GM18951 (cell line): Measurements from ENCODE around the gene NBEA.

Source experiments
- POLR2A ChIP-seq: IDR thresholded peaks from 4 replicates; pipeline ENCODE4 v1.6.1; 2011; ENCODE audit warnings: mild to moderate bottlenecking; ENCODE audit not compliant: insufficient read length, insufficient read depth; ENCODE audit errors: extremely low read depth
- in situ Hi-C: fragments of 300-500 bp; cut with MboI; formaldehyde crosslinking; loops from one replicate; pipeline ENCODE4 v1.12.0; 2022; ENCODE audit warnings: low sequenced_read_pairs, mixed read lengths, inconsistent platforms; ENCODE audit not compliant: unreplicated experiment

NBEA gene

GRCh38 chr13:35347679-35348205 is 405.7 kb downstream of the NBEA start:
- no peak for TF ChIP-seq POLR2A
- in situ Hi-C loops, result no loop called here

GRCh38 chr13:35349052-35349451 is 407.0 kb downstream of the NBEA start:
- TF ChIP-seq POLR2A, result no peak
- in situ Hi-C loops, result no loop called here

- in situ Hi-C loops, result no loop called here
- TF ChIP-seq POLR2A, result no peak
Measured at GRCh38 chr13:35349673-35350278, 407.7 kb downstream of the NBEA start.

- in situ Hi-C loops, result no loop called here
- no peak for TF ChIP-seq POLR2A
Measured at GRCh38 chr13:35354285-35354684, 412.2 kb downstream of the NBEA start.

DNA sequence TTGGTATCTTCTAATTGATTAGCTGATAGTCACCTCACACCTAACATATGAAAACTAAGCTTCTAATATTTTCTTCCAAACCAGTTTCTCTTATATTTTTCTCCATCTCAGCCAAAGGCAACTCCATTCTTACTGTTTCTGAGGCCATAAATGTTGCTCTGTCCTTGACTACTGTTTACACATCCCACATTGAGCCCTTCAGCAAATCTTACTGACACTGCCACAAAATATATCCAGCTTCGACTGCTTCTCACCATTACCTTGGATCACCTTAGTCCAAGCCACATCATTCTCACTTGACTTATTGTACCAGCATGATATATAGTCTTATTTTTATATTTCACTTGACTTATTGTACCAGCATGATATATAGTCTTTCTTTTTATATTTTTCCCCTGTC is 412.8 kb downstream of the NBEA start:
- no peak for TF ChIP-seq POLR2A
- in situ Hi-C loops, result no loop called here

GRCh38 chr13:35356572-35356971 is 414.5 kb downstream of the NBEA start:
- in situ Hi-C loops, result no loop called here
- no peak for TF ChIP-seq POLR2A

- in situ Hi-C loops, result no loop called here
- no peak for TF ChIP-seq POLR2A
Measured at GRCh38 chr13:35365883-35366282, 423.8 kb downstream of the NBEA start.

GRCh38 chr13:35367586-35367985 is 425.5 kb downstream of the NBEA start:
- in situ Hi-C loops, result no loop called here
- no peak for TF ChIP-seq POLR2A

- in situ Hi-C loops, result no loop called here
- no peak for TF ChIP-seq POLR2A
Measured at GRCh38 chr13:35378939-35379338, 436.9 kb downstream of the NBEA start.

GRCh38 chr13:35379663-35380062 is 437.6 kb downstream of the NBEA start:
- no peak for TF ChIP-seq POLR2A

GRCh38 chr13:35387682-35388250 is 445.7 kb downstream of the NBEA start:
- no peak for TF ChIP-seq POLR2A
- in situ Hi-C loops, result no loop called here

More at GRCh38 chr13:35379663-35380062, 437.6 kb downstream of the NBEA start:
- in situ Hi-C loops, result no loop called here

DNA sequence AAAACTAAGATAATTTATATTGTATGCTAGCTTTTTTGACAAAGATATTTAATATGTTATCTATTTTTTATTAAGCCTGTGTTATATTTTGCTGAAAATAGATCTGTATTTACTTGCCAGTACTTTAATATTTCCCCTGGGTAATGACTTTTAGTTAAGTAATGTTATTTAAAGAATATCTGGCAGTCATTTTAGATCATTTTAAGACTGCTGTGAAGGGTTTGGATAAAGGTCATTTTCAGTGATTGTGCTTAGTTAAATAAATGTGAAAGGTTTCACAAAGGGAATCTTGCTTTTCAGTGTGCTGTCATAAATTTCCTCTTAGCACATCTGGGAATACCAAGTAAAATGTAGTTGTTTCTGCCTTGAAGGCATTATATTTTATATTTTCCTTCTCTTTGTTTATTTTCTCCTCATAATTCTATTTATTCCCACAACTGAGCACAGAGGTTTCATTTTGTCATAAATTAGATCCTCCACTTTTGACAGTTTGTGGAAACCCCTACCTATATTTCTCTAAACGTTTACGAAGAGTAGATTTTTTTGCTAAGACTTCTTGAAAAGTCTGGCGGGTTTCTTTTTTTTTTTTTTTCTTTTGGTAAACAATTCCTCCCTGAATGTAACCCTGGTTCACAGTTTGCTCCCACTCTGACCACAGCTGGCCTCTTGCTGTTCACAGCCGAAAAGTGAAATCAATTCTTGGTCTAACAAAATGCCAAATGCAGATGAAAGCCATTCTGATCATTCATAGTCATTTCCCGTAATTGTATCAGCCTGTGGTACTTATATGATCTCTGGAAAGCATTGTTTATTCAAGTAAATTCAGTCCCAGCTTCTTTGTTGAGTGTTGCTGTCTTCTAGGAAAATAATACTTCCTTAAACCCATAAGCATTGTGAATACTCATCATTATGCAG is 446.6 kb downstream of the NBEA start:
- in situ Hi-C loops, result no loop called here
- TF ChIP-seq POLR2A, result no peak

DNA sequence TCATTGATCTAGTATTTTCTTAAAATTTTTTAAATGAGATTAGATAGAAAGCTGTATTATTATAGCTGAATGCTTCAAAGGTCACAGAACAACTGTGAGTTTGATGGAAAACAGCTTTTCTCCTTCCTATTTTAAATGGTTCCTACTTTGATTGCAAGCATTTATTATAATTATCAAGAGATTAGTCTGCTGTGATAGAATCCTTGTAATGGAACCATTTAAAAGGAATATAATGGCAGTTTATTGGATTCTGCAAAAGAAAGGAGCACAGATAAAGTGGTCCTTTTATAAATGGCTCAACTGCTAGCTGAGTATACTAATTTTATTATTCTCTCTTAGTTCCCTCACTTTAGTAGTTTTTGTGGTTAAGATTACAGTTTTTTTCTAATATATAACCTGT is 447.5 kb downstream of the NBEA start:
- no peak for TF ChIP-seq POLR2A
- in situ Hi-C loops, result no loop called here
